Hepatocyte (in vitro differentiated cells): ENCODE results near the gene CCDC9B. TPM values are rescaled to one million over a fixed set of nuclear protein-coding genes. Genes with fewer than 3 reads are reported as not detected.

Experiments used
- DNase-seq: peaks from one replicate; pipeline ENCODE4 v3.0.0-alpha.2; 2016; ENCODE audit warnings: low spot score
- H2AFZ ChIP-seq: fragments of 200-600 bp; sonication (generic); 2 replicates; pipeline ENCODE4 v1.6.0; 2016; ENCODE audit warnings: antibody characterized with exemption, mild to moderate bottlenecking
- H3K27ac ChIP-seq: fragments of 200-600 bp; sonication (generic); 2 replicates; pipeline ENCODE4 v1.5.1; 2016; ENCODE audit warnings: mild to moderate bottlenecking
- H3K27me3 ChIP-seq: fragments of 200-600 bp; sonication (generic); 2 replicates; pipeline ENCODE4 v1.6.1; 2016
- H3K36me3 ChIP-seq: fragments of 200-600 bp; sonication (generic); replicated peaks from 2 replicates; pipeline ENCODE4 v1.5.1; 2016; ENCODE audit warnings: low read depth; ENCODE audit not compliant: insufficient read depth
- H3K4me1 ChIP-seq: fragments of 200-600 bp; sonication (generic); 2 replicates; pipeline ENCODE4 v1.5.1; 2016; ENCODE audit warnings: mild to moderate bottlenecking, moderate library complexity; ENCODE audit not compliant: insufficient read depth
- H3K4me2 ChIP-seq: fragments of 200-600 bp; sonication (generic); 2 replicates; pipeline ENCODE4 v1.6.0; 2016
- H3K4me3 ChIP-seq: fragments of 200-600 bp; sonication (generic); 2 replicates; pipeline ENCODE4 v1.5.1; 2016; ENCODE audit warnings: mild to moderate bottlenecking
- H3K79me2 ChIP-seq: fragments of 200-600 bp; sonication (generic); 2 replicates; pipeline ENCODE4 v1.6.0; 2017; ENCODE audit warnings: mild to moderate bottlenecking
- H3K9me2 ChIP-seq: fragments of 200-600 bp; sonication (generic); replicated peaks from 2 replicates; pipeline ENCODE4 v1.6.0; 2017; ENCODE audit warnings: mild to moderate bottlenecking; ENCODE audit not compliant: insufficient read depth
- H3K9me3 ChIP-seq: fragments of 200-600 bp; sonication (generic); 2 replicates; pipeline ENCODE4 v1.5.1; 2016; ENCODE audit warnings: low read depth, mild to moderate bottlenecking
- H4K20me1 ChIP-seq: fragments of 200-600 bp; sonication (generic); 2 replicates; pipeline ENCODE4 v1.6.0; 2016; ENCODE audit warnings: mild to moderate bottlenecking; ENCODE audit not compliant: insufficient read depth, poor library complexity, severe bottlenecking
- EZH2 ChIP-seq: fragments of 200-600 bp; sonication (generic); IDR thresholded peaks from 2 replicates; pipeline ENCODE4 v1.6.1; 2016; ENCODE audit warnings: antibody characterized with exemption, mild to moderate bottlenecking, borderline replicate concordance
- EZH2phosphoT487 ChIP-seq: fragments of 200-600 bp; sonication (generic); IDR thresholded peaks from one replicate; pipeline ENCODE4 v1.6.1; 2018; ENCODE audit warnings: antibody characterized with exemption, mild to moderate bottlenecking, low read depth, moderate library complexity; ENCODE audit not compliant: unreplicated experiment, severe bottlenecking
- WGBS: methylation state at CpG from one replicate; pipeline ENCODE4 v1.1.6; 2016; ENCODE audit warnings: low lambda C conversion rate; ENCODE audit errors: missing lambda C conversion rate; 5-methylcytosine and 5-hydroxymethylcytosine counted together
- polyA plus RNA-seq: library from polyadenylated mRNA; unstranded; fragments of >200 nt; fragmentation: Nextera tagmentation; extraction: Ambion mirVana; gene quantifications from 2 replicates; pipeline ENCODE4 v1.2.1, GENCODE V29; 2016
- total RNA-seq: library from RNA; depleted of rRNA; stranded (reverse); fragments of >200 nt; gene quantifications from 2 replicates; pipeline ENCODE4 v1.2.3, GENCODE V29; 2014
- TF ChIP-seq, protein P1 (sequence below): fragments of 200-600 bp; sonication (generic); IDR thresholded peaks from 2 replicates; pipeline ENCODE4 v1.5.1; 2016; ENCODE audit warnings: antibody characterized with exemption, mild to moderate bottlenecking; ENCODE audit not compliant: poor library complexity

Gene CCDC9B
- total and polyA plus RNA-seq, 2 experiments from 2014 or later: 4.0 to 7.6 TPM

DNA sequence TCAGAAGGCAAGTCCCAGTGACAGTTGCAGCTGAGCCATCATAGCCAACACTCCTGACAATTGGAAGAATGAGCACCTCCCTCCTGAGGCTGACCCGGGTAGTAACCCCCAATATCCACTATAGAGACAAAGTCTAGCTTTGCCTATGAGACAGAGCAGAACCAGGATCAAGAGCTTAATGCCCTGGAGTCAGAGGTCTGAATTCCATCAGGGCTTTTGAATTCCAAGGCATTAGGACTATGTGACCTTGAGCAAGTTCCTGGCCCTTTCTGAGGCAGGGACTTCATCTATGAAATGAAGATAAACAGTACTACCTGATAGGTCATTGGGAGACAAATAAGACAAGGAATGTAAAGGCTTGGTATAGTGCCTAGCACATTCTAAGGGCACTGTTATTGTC lies 20.3 kb downstream of the CCDC9B start:
- DNase-seq: no peak
- Histone ChIP-seq H3K27ac (no peak overlapping the region), H3K4me3 (no peak overlapping the region), H3K4me2 (no peak overlapping the region), H3K27me3 (no peaks in the 10 kb centered on the region), H2AFZ (no peak overlapping the region), H3K36me3 (no peaks in the 10 kb centered on the region), H3K4me1 (peaks cover 12% of the 10 kb centered on the region), H3K9me2 (no peaks in the 10 kb centered on the region), H3K79me2 (peaks cover 10% of the 10 kb centered on the region), H4K20me1 (no peaks in the 10 kb centered on the region), H3K9me3 (no peaks in the 10 kb centered on the region)
- 65% methylated on average over 1 of the region's 1 CpG for WGBS
- no peak for TF ChIP-seq EZH2
- TF ChIP-seq EZH2phosphoT487: no peak
- TF ChIP-seq, protein P1, sequence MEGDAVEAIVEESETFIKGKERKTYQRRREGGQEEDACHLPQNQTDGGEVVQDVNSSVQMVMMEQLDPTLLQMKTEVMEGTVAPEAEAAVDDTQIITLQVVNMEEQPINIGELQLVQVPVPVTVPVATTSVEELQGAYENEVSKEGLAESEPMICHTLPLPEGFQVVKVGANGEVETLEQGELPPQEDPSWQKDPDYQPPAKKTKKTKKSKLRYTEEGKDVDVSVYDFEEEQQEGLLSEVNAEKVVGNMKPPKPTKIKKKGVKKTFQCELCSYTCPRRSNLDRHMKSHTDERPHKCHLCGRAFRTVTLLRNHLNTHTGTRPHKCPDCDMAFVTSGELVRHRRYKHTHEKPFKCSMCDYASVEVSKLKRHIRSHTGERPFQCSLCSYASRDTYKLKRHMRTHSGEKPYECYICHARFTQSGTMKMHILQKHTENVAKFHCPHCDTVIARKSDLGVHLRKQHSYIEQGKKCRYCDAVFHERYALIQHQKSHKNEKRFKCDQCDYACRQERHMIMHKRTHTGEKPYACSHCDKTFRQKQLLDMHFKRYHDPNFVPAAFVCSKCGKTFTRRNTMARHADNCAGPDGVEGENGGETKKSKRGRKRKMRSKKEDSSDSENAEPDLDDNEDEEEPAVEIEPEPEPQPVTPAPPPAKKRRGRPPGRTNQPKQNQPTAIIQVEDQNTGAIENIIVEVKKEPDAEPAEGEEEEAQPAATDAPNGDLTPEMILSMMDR: no peak

DNA sequence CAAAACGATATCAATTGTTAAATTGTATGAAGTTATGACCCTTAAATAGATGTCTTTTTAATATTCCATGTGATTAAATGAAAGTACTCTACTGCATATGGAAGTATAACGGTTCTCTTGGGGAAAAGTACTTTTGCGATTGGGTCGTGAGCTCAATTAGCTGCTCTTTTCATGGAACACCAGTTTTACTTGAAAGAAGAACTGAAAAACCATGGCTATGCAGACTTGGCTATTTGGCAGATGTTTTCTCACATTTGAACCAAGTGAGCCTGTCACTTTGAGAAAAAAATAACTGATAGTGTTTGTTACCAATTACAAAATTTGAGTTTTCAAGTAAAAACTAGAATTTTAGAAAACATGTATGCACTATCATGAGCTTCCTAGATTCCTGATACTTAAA lies 23.2 kb downstream of the CCDC9B start:
- Histone ChIP-seq H3K79me2 (no peaks in the 10 kb centered on the region), H3K4me3 (no peak overlapping the region), H2AFZ (no peak overlapping the region), H3K9me2 (no peaks in the 10 kb centered on the region), H3K9me3 (no peaks in the 10 kb centered on the region), H3K27me3 (no peaks in the 10 kb centered on the region), H4K20me1 (no peaks in the 10 kb centered on the region), H3K4me1 (no peaks in the 10 kb centered on the region), H3K4me2 (no peak overlapping the region), H3K36me3 (no peaks in the 10 kb centered on the region), H3K27ac (no peak overlapping the region)
- no peak for DNase-seq
- no peak for TF ChIP-seq EZH2phosphoT487
- TF ChIP-seq EZH2: no peak
- TF ChIP-seq, protein P1: no peak
- WGBS: 83% methylated on average over 4 of the region's 4 CpGs

DNA sequence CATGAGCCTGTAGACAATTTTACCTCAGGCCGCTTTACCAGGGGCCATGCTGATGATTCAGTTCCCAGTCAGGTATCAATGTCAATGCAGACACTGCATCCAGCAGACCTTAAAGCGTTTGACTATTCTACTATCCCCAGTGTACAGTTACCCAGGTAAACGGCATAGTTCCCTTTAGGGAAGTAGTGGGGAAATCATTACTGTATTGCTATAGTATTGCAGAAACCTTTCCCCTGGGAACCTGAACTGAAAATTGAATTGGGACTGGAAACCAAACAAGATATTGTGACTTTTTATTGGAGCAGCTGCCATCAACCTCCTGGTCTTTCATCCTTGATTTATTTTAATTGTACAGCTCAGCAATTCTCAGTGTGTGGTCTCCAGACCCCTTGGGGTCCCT lies 23.8 kb downstream of the CCDC9B start:
- no peak for DNase-seq
- TF ChIP-seq, protein P1: no peak
- TF ChIP-seq EZH2phosphoT487: no peak
- TF ChIP-seq EZH2: no peak
- WGBS: 67% methylated on average over 3 of the region's 3 CpGs
- Histone ChIP-seq H3K4me2 (no peak overlapping the region), H3K9me3 (no peaks in the 10 kb centered on the region), H2AFZ (no peak overlapping the region), H3K79me2 (no peaks in the 10 kb centered on the region), H3K4me3 (no peak overlapping the region), H3K9me2 (no peaks in the 10 kb centered on the region), H3K27ac (no peak overlapping the region), H4K20me1 (no peaks in the 10 kb centered on the region), H3K4me1 (no peaks in the 10 kb centered on the region), H3K36me3 (no peaks in the 10 kb centered on the region), H3K27me3 (peaks cover 5% of the 10 kb centered on the region)

DNA sequence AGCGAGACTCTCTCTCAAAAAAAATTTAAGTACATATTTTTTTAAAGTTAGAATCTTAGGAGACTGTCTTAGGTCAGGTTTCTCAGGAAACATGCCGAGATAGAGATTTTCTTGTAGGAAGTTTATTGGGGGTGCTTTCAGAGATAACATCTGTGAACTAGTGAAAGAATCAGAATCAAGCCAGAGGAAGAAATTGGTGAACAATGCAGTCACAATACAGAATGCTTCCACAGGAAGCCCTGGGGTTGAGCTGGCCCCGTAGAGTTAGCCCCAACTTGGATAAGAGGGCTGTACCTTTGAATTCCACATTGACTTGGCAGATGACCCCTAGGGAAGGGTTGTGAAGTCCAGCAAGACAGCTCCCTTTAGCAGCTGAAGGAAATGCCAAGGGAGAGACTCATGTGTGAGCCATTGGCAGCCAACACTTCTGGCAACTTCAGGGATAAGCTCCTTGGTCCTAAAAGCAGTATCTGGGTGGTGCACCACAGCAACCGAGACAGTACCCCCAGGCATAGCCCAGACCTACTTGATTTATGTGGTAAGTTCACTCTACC lies 25.9 kb downstream of the CCDC9B start:
- Histone ChIP-seq H3K36me3 (no peaks in the 10 kb centered on the region), H3K4me1 (no peaks in the 10 kb centered on the region), H3K27ac (no peak overlapping the region), H3K4me3 (no peak overlapping the region), H2AFZ (no peak overlapping the region), H3K4me2 (no peak overlapping the region), H3K9me2 (no peaks in the 10 kb centered on the region), H4K20me1 (no peaks in the 10 kb centered on the region), H3K9me3 (no peaks in the 10 kb centered on the region), H3K79me2 (no peaks in the 10 kb centered on the region), H3K27me3 (peaks cover 10% of the 10 kb centered on the region)
- 74% methylated on average over 4 of the region's 4 CpGs for WGBS
- TF ChIP-seq EZH2 (no peak), EZH2phosphoT487 (no peak)
- TF ChIP-seq, protein P1: no peak
- DNase-seq: no peak
